ENCODE measurements around the gene PGA4.

GRCh38 chr11:61259363-61259762, 37.2 kb downstream of the PGA4 start:
- no peak for TF ChIP-seq CTCF (IDR thresholded peaks at IDR 0.05; ENCODE audit: borderline replicate concordance, extremely low read depth, low read length, poor library complexity, severe bottlenecking)
- TF ChIP-seq EZH2 (IDR thresholded peaks at IDR 0.05; ENCODE audit: borderline replicate concordance, low read depth, low read length, severe bottlenecking) = no peak
